ENCODE measurements around the gene ARL14EP. TPM values are rescaled to one million over a fixed set of nuclear protein-coding genes. Genes with fewer than 3 reads are reported as not detected.

The ARL14EP gene
- total RNA-seq = 26.9 TPM

GRCh38 chr11:30322826-30323710, at the start of gene ARL14EP:
ARL14EP (plus strand) TSS chr11:30323104; CDS start chr11:30330949, 7,845 bp downstream.

Other genes starting within 250 kb of the ARL14EP start
- gene FSHB, start 92.1 kb upstream of the ARL14EP start, total RNA-seq = not detected

Measured in metanephros (tissue), 1 donor.